Stimulated activated CD4-positive, alpha-beta T cell treated with anti-CD3 and anti-CD28 coated beads, Interleukin-4, amount 100 ng/mL, for 4 hours (primary cell): ENCODE data around the gene TRUB2.

Experiments used
- DNase-seq, 2 experiments: peaks; one replicate each; pipeline ENCODE4 v3.0.0-alpha.2; 2020

The TRUB2 gene

GRCh38 chr9:128260340-128260739 lies 61.9 kb downstream of the TRUB2 start:
- DNase-seq, result no peak

- DNase-seq, result no peak
Observed at GRCh38 chr9:128259156-128259555, 63.1 kb downstream of the TRUB2 start.

GRCh38 chr9:128258326-128258725 lies 63.9 kb downstream of the TRUB2 start:
- no peak for DNase-seq

GRCh38 chr9:128257907-128258306 lies 64.3 kb downstream of the TRUB2 start:
- no peak for DNase-seq

GRCh38 chr9:128257086-128257825 lies 65.0 kb downstream of the TRUB2 start:
- DNase-seq, result no peak
